ENCODE data around the gene FHIP2A.

- TF ChIP-seq, protein P1, sequence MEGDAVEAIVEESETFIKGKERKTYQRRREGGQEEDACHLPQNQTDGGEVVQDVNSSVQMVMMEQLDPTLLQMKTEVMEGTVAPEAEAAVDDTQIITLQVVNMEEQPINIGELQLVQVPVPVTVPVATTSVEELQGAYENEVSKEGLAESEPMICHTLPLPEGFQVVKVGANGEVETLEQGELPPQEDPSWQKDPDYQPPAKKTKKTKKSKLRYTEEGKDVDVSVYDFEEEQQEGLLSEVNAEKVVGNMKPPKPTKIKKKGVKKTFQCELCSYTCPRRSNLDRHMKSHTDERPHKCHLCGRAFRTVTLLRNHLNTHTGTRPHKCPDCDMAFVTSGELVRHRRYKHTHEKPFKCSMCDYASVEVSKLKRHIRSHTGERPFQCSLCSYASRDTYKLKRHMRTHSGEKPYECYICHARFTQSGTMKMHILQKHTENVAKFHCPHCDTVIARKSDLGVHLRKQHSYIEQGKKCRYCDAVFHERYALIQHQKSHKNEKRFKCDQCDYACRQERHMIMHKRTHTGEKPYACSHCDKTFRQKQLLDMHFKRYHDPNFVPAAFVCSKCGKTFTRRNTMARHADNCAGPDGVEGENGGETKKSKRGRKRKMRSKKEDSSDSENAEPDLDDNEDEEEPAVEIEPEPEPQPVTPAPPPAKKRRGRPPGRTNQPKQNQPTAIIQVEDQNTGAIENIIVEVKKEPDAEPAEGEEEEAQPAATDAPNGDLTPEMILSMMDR (IDR thresholded peaks at IDR 0.05 in 8 of 11, conservative IDR thresholded peaks at IDR 0.05 in 3 of 11) = no peak
- TF ChIP-seq POLR2AphosphoS5 (IDR thresholded peaks at IDR 0.05) (no peak), POLR2A (IDR thresholded peaks at IDR 0.05) (no peak)
These were observed 1.5 kb downstream of the FHIP2A start for GRCh38 chr10:114823077-114823463.

All from spleen (tissue), 7 donors.